Measurements from ENCODE around the gene ZC3H6. TPM values are rescaled to one million over a fixed set of nuclear protein-coding genes. Genes with fewer than 3 reads are reported as not detected.

The ZC3H6 gene
- total and polyA plus RNA-seq, 2 of the 13 experiments (the other 11 are each of a cell fraction or from before 2014, with no cell fraction given) = 0.71 to 0.93 TPM

GRCh38 chr2:112314856-112315255, 39.5 kb downstream of the ZC3H6 start (continued):
- no peak for TF ChIP-seq GRHL1 (CRISPR knock-in tag; conservative IDR thresholded peaks at IDR 0.05)
- no peak for TF ChIP-seq ZNF282 (IDR thresholded peaks at IDR 0.05; ENCODE audit: partially characterized antibody)
- 0 out of 2 replicates have a peak, but pooled peaks have one; percentile 33 for TF ChIP-seq CBFB (CRISPR knock-in tag; IDR thresholded peaks at IDR 0.05)
- TF ChIP-seq ZGPAT (CRISPR knock-in tag; IDR thresholded peaks at IDR 0.05) = peak; percentile 90
- 0 out of 2 replicates have a peak, but pooled peaks have one; percentile 46 for TF ChIP-seq ATF3 (CRISPR knock-in tag; IDR thresholded peaks at IDR 0.05)
- TF ChIP-seq SKI (IDR thresholded peaks at IDR 0.05; ENCODE audit: partially characterized antibody) = peak; percentile 73
- TF ChIP-seq FOXP4 (CRISPR knock-in tag; IDR thresholded peaks at IDR 0.05) = peak; percentile 98
- no peak for TF ChIP-seq HNRNPLL (IDR thresholded peaks at IDR 0.05; ENCODE audit: low read depth, low read length, poor library complexity, severe bottlenecking)
- no peak for TF ChIP-seq ZC3H4 (CRISPR knock-in tag; IDR thresholded peaks at IDR 0.05; ENCODE audit: borderline replicate concordance)
- no peak for TF ChIP-seq ZSCAN21 (CRISPR knock-in tag; IDR thresholded peaks at IDR 0.05; ENCODE audit: borderline replicate concordance)
- TF ChIP-seq YEATS4 (CRISPR knock-in tag; IDR thresholded peaks at IDR 0.05; ENCODE audit: borderline replicate concordance) = peak; percentile 64
- TF ChIP-seq SALL1 (CRISPR knock-in tag; IDR thresholded peaks at IDR 0.05) = no peak; the same call in 1 of the 2 replicates
- TF ChIP-seq ZBTB34 (CRISPR knock-in tag; IDR thresholded peaks at IDR 0.05) = no peak
- no peak for TF ChIP-seq BCL3 (CRISPR knock-in tag; IDR thresholded peaks at IDR 0.05)
- TF ChIP-seq ZNF784 (CRISPR knock-in tag; IDR thresholded peaks at IDR 0.05; ENCODE audit: borderline replicate concordance) = no peak
- TF ChIP-seq ZBTB14 (CRISPR knock-in tag; IDR thresholded peaks at IDR 0.05) = no peak
- peak; percentile 89 for TF ChIP-seq ZNF264 (CRISPR knock-in tag; IDR thresholded peaks at IDR 0.05)
- no peak for TF ChIP-seq REL (CRISPR knock-in tag; conservative IDR thresholded peaks at IDR 0.05)
- no peak for TF ChIP-seq NBN (conservative IDR thresholded peaks at IDR 0.05)
- no peak for TF ChIP-seq BRCA1 (CRISPR knock-in tag; IDR thresholded peaks at IDR 0.05)
